HG03135 (cell line): ENCODE measurements around the gene SLC49A4.
"Not testable (repeated sequence)": the region's sequence is repeated elsewhere in the genome, so short reads cannot be mapped to it uniquely, and the experiment has no call there.

Experiments
- ATAC-seq: cut with Tn5 transposase; IDR thresholded peaks from one replicate; pipeline ENCODE4 v1.9.1; 2021; ENCODE audit warnings: mild to moderate bottlenecking, moderate library complexity; ENCODE audit not compliant: unreplicated experiment

Gene SLC49A4, protein sequence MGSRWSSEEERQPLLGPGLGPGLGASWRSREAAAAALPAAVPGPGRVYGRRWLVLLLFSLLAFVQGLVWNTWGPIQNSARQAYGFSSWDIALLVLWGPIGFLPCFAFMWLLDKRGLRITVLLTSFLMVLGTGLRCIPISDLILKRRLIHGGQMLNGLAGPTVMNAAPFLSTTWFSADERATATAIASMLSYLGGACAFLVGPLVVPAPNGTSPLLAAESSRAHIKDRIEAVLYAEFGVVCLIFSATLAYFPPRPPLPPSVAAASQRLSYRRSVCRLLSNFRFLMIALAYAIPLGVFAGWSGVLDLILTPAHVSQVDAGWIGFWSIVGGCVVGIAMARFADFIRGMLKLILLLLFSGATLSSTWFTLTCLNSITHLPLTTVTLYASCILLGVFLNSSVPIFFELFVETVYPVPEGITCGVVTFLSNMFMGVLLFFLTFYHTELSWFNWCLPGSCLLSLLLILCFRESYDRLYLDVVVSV

DNA sequence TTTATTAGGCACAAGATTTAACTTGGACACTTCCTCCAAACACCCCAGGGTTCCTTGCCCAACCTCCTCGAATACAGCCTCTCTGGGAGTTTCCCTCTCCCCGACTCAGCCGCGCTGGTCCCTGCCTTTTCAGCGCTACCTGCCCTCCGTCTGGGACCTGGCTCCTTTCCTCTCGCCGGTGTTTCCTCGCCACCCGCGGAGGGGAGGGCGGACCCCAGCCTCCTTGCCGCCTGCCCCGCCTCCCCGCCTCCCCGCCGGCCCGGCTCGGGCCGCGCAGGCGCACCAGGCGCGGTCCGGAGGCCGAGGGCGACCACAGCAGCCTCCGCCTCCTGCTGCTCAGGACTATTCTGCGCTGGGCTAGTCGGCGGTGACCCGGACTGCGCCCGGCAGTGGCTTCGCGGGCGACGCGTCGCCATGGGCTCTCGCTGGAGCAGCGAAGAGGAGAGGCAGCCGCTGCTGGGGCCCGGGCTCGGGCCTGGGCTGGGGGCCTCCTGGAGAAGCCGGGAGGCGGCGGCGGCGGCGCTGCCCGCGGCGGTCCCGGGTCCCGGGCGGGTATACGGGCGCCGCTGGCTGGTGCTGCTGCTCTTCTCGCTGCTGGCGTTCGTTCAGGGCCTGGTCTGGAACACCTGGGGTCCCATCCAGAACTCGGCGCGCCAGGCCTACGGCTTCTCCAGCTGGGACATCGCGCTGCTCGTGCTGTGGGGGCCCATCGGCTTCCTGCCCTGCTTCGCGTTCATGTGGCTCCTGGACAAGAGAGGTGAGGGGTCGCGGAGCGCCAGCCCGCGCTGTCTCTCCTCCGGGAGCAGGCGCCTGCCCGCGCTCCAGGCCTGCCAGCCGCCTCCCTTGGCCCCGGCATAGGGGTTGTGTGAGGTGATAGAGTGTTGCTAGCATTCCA, at the start of gene SLC49A4:
Gene SLC49A4 (plus strand): TSS at position 291 of the 895 bp plus-strand sequence. CDS start 124 bp downstream, at position 415.
- ATAC-seq = peak; percentile 65

DNA sequence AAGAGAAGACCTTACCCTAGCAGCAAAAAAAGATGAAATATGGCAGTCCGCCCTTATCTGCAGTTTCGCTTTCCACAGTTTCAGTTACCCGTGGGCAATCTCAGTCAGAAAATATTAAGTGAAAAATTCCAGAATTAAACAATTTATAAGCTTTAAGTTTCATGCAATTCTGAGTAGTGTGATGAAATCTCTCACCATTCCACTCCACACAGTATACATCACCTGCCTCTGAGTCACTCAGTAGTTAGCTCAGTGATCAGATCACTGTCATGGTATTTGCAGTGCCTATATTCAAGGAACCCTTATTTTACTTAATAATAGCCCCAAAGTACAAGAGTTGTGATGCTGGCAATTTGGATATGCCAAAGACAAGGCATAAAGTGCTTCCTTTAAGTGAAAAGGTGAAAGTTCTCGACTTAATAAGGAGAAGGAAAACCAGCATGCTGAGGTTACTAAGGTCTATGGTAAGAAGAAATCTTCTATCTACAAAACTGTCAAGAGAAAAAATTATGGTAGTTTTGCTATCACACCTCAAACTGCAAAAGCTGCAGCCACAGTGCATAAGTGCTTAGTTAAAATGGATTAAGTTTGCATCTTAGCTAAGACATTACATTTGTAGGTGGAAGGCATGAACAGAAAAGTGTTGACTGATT, 49.4 kb upstream of the SLC49A4 start:
- no peak for ATAC-seq

DNA sequence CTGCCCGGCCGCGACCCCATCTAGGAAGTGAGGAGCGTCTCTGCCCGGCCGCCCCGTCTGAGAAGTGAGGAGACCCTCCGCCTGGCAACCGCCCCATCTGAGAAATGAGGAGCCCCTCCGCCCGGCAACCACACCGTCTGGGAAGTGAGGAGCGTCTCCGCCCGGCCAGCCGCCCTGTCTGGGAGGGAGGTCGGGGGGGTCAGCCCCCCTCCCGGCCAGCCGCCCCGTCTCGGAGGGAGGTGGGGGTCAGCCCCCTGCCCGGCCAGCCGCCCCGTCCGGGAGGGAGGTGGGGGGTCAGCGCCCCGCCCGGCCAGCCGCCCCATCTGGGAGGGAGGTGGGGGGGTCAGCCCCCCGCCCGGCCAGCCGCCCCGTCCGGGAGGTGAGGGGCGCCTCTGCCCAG, 47.6 kb upstream of the SLC49A4 start:
- not testable (repeated sequence) for ATAC-seq

DNA sequence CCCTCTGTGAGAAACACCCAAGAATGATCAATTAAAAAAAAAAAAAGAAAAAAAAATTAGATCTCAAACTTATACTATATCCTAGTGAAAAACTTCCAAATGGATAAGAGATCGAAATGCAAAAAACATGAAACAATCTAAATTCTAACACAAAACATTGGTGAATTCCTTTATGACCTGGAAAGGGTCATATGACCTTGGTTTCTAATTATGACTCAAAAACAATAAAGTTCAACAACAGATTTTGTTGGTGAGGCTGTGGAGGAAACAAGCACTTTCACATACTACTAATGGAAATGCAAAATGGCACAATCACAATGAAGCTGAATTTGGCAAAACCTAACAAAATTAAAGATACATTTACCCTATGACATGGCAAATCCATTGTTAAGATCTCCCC, 46.5 kb upstream of the SLC49A4 start:
- ATAC-seq = no peak

DNA sequence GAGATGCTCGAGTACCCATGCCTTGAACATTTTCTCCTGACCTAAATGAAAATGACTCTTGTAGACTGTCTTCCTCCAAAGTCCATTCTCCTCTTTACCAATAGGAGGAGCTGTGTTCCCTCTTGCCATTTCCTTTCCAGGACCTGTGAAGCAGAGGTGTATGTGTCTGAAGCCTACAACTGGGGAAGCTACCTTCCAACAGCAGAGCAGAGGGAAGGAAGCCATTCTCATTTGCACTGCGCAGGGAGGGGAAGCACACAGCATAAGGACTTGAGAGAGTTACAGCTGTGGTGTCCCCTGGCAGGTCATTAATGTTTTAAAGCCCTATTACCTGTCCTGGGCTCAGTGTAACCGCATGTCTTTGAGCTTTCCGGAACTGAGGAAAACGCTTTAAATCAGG, 39.9 kb upstream of the SLC49A4 start:
- no peak for ATAC-seq

DNA sequence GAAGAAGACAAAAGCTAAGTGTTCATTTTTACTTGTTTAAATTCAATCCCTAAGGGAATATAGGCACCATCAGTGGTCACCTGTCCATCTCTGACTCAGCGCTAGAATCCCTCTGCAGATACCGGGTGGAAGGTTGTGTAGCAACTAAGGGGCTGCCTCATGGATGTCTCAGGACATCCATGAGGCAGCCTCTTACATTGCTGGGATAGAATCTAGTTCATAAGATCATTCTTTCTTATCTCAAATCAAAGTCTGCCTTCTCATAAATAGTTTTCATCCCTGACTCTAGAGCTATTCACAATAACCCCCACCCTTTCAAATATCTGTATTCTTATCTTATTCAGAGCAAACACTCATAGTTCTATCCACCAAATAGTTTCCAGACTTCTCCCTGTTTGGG, 39.4 kb upstream of the SLC49A4 start:
- no peak for ATAC-seq

DNA sequence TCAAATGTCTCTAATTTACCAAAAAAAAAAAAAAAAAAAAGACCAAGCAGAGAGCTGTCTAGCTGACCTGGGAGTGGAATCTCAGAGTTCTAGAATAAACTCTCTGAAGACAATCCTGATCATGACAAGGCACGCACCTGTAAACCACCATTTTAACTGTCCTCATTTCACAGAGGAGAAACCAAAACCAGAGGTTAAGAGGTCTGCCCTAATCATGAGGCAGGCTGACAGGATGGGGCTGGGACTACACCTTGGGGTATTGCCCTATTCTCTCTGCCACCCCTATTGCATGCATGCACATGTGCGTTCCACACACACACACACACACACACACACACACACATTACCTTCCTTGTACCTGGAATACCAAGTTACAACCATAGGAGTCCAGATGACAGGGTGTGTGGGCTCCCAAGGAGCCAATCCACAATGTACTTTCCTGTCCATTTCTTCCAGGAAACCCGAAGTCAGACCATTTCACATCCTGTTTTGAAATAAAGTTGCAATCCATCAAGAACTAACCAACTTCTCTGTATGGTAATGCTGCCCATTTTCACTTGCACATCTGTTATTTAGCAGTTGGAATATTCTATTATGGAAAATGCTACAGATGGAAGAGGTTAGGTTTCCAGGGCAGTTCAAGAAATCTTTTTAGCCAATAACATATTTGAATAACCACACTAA, 35.9 kb upstream of the SLC49A4 start:
- no peak for ATAC-seq

DNA sequence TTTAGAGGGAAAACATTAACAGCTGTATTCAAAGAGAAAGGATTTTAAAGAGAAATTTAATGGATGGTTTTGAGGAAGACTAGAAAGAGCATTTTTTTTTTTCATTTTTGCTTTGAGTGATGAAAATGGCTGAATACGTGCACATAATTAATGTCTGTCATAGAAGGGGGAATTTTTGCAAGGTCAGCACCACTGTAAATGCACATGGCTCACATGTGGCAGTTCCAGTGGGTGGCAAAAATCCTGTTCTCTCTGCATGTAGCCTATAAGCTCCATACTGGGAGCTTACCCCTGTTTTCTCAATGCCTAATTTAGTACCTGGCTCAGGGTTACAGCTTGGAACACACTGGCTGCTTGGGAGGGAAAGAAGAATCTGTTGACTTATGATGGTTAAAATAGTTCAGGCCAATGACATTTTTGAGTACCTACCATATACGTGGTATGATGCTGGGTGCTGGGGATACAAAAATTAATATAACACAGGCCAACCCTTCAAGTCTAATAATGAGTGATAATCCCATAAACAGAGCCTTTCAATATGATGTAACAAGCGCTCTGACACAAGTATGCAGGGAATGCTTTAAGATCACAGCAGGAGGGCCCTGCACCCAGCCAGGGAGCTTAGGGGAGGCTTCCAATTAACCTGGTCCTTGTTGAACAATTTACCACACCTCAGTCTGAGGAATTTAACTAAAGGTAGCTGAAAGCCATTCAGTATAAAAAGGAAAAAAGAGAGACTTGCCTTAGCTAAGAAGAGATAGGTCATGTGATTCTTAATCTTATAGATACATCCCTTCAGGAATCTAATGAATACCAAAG, 34.2 kb upstream of the SLC49A4 start:
- ATAC-seq = no peak

DNA sequence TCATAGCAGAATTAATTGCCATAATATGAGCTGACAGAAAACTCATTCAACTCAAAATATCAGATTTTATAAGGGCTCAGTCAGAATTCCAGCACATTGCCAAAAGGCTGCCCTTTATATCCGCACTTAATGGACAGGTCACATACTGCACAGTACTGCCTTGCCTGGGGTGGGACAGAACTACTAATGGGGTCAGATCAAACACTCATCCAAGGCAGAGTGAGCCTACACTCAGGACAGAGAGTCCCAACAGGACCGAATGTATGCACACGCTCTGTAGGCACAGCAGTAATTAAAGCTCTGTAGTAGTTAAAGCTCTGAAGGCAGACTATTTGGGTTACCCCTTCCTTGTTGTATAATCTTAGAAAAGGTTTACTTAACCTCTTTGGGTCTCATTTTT, 28.4 kb upstream of the SLC49A4 start:
- ATAC-seq = no peak

DNA sequence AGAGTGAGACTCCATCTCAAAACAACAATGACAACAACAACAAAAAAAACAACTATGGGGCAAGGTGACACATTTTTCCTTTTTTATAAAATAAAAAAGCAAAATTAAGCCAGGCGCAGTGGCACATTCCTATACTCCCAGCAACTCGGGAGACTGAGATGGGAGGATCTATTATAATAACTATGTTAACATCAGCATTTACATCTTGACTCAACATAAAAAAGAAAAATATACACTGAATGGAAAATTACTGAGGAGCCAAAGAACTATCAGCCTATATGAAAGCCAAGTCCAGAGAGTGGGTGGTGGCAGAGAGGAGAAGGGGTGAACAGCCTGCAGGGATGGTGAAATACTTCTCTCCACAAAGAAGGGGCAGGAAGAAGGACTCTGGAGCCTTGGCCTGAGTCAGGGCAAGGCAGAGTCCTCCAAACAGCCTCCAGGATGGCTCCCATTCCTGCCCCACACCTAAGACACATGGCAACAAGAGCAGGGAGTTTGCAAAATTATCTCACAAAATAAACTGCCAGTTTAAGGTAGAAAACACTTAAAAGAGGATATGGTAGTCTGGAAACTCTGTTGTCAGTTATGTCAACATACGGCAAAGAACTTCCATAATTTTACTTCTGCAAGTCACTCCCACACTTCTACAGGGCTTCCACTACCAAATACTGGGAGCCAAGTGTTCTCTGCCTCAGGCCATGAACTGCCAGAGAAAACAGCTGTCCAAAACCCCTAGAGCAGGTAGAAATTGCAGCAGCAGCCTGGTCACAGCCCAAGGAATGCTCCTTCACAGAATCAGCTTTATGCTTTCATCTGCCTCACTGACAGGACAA, 27.1 kb upstream of the SLC49A4 start:
- no peak for ATAC-seq

DNA sequence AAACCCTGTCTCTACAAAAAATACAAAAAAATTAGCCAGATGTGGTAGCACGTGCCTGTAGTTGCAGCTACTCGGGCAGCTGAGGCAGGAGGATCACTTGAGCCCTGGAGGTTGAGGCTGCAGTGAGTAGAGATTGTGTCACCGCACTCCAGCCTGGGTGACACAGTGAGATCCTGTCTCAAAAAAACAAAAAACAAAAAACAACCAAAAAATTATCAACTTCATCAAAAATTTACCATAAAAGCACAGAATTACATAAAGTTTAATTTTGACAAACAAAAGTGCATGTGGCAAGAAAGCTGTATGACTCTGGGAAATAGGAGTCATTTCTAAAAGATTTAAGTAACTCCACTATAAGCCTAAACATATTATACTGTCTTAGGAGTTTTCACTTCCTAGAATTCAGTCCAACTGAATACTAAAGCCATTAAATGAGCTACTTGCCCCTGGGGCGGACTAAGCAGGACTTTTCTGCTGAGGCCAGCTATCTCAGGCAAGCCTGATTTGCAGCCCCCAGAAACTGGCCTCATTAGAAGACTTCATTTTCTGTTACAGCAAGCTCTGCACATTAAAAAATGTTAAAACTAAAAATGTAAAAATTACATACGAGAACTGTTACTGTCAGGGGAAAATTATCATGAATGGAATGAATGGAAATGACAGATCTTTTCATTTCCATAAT, 24.2 kb upstream of the SLC49A4 start:
- ATAC-seq = no peak

DNA sequence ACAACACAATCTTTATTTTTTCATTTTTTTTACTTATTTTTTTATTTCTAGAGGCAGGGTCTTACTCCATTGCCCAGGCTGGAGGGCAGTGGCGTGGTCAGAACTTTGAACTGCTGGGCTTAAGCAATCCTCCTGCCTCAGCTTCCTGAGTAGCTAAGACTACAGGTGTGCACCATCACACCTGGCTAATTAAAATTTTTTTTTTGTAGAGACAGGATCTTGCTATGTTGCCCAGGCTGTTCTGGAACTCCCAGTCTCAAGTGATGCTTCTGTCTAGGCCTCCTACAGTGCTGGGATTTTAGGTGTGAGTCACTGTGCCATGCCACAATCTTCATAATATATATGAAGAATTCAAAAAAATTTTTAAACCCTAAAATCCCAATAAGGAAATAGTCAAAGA, 22.0 kb upstream of the SLC49A4 start:
- ATAC-seq = no peak

DNA sequence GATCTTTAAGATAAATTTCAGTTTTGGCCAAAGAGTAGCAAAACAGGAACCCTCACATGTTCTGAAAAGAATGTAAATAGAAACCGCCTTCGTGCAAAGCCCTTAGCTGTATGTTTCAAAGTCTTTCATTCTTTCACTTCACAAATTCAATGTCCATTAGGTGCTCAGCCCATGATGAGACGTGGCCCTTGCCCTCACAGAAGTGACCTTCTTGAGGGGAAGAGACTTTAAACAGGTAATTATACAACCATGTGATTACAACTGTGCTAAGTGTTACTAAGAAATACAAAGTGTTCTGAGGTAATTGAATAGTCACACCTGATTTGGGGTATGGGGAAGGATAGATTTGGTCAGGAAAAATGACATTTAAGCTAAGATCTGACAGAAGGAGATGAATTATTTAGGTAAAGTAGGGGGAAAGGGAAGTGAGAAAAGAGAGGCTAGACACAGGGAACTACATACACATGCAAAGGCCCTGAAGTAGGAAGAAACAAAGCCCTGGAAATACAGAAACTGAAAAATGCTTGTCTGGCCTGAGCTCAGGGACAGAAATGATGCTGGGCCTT, 20.8 kb upstream of the SLC49A4 start:
- ATAC-seq = no peak

DNA sequence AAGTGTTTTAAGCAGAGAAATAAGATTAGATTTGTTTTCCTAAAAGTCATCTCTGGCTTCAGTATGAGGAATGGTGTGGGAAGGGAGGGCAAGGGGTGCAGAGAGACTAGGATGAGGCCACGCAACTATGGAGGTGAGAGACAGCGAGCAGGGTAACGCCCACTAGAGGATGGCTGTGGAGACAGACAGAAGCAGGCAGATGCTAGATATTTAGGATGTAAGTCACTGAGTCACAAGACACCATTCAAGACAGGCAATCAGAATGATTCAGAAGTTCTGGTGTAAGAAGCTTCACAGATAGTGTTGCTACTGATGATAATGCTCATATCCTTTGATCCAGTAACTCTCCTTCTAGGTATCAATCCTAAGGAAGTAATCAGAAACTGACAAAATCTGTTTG, 20.3 kb upstream of the SLC49A4 start:
- ATAC-seq = no peak

DNA sequence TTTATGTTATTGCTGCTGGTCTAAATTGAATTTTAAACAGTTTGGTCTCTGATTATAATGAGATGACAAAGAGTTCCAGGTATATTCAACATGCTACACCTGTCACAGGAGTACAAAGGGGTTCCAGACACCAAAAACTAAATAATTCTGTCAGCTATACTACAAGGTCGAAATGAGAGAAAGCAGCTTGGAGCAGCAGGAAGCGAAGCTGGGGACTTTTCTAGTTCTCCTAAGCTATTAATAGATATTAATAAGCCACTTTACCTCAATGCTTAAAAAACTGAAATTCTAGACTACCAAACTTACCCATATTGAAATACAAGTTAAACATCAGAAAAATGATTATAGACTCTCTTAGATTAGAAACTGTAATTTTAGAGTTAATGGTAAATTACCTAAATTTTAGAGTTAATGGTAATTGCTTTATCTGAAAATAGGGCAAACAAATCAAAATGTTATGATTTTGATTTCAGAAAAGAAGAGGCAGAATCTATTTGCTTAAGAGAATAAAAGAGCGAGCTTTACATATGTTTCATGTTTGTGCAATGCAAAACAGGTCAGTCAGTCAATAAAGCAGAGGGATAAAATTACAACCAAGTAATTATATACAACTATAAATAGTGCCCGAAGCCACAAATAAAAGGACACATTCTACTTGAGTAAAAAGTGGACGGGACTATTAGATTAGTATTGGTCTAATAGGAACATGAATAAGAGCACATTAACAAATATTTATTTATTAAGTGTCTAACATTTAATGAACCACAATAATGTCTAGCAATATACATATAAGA, 18.0 kb upstream of the SLC49A4 start:
- no peak for ATAC-seq

DNA sequence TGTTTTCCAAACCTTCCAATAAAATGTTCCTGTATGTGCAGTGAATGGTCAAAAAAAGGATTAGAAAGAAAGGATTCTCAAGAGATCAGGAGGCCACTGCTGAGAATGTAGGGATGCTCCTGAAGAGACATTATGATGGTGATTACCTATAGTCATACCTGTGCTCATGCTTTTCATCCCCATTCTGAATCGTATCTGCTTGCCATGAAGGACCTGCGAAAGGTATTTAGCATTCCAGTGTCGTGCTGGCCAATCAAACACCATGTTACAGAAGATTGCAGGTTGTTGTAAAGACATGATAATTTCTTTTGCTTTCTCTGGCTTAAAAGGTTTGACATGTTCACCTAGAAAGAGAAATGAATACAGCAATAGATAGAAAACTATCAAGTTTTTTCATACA, 17.3 kb upstream of the SLC49A4 start:
- no peak for ATAC-seq

DNA sequence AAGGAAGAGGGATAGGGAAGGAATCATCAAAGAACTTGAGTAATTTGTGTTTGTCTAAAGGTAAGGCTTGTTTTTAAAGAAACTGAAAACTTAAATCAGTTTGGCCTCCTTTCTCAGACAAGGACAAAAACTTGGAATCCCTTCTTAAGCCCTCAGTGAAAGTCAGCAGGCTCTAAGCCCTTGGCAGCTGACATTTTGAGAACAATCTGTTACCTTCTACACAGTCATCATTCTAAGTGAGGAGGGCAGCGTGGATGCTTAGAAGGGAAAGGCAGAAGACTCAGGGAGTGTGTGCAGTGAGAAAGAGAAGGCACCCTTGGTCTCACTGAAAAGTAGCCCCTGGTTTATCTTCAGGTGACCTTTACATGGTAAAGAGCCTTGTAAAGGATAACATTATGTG, 12.1 kb upstream of the SLC49A4 start:
- ATAC-seq = no peak
